ENCODE data around the gene FMNL1. TPM values are rescaled to one million over a fixed set of nuclear protein-coding genes. Genes with fewer than 3 reads are reported as not detected.
"Not testable (repeated sequence)": the region's sequence is repeated elsewhere in the genome, so short reads cannot be mapped to it uniquely, and the experiment has no call there.

FMNL1 gene
- total RNA-seq, 4 donors from 2014 or later, result 3.2 to 7.6 (median 4.2) TPM

GRCh38 chr17:45195424-45195823 lies 26.3 kb upstream of the FMNL1 start:
- DNase-seq, result no peak
- H3K4me3 ChIP-seq (replicated peaks in 1 of 3), result no peak overlapping the region
- TF ChIP-seq CTCF (IDR thresholded peaks at IDR 0.05) (no peak), POLR2A (IDR thresholded peaks at IDR 0.05) (no peak)
- no peak overlapping the region for H3K27ac ChIP-seq
- H3K27me3 ChIP-seq, result no peaks in the 10 kb centered on the region
- no peaks in the 10 kb centered on the region for H3K9me3 ChIP-seq
- intact Hi-C loops (cut with DNase I), result loop anchor here (5.0 to 10.0 kb wide), 2 partner anchors 58 to 271 kb away; partner anchors contain the start of gene ACBD4
- peaks cover 10 to 26% of the 10 kb centered on the region in 2 donors for H3K4me1 ChIP-seq
- no peaks in the 10 kb centered on the region for H3K36me3 ChIP-seq

- peaks cover 0 to 13% of the 10 kb centered on the region in 2 donors for H3K4me1 ChIP-seq
Measured at GRCh38 chr17:45197108-45197507, 24.6 kb upstream of the FMNL1 start.

GRCh38 chr17:45197555-45198334 lies 23.9 kb upstream of the FMNL1 start:
- Histone ChIP-seq H3K36me3 (no peaks in the 10 kb centered on the region), H3K27me3 (no peaks in the 10 kb centered on the region), H3K4me1 (peaks cover 0 to 13% of the 10 kb centered on the region in 2 donors), H3K4me3 (replicated peaks in 1 of 3) (no peak overlapping the region), H3K9me3 (no peaks in the 10 kb centered on the region), H3K27ac (peak overlapping the region; percentile 20 to 61 (median 60))
- peak; percentile 94 to 99 (median 99) for TF ChIP-seq CTCF (IDR thresholded peaks at IDR 0.05)
- TF ChIP-seq POLR2A (IDR thresholded peaks at IDR 0.05), result no peak
- WGBS, 2 donors, result 4 to 5% methylated on average over 9 to 13 of the region's 16 CpGs
- intact Hi-C loops (cut with DNase I), result loop anchor here (5.0 to 10.0 kb wide), 2 partner anchors 60 to 273 kb away; partner anchors contain the start of gene ACBD4
- DNase-seq, result peak; percentile 90 to 94

More at GRCh38 chr17:45197108-45197507, 24.6 kb upstream of the FMNL1 start:
- H3K36me3 ChIP-seq, result no peaks in the 10 kb centered on the region
- TF ChIP-seq CTCF (IDR thresholded peaks at IDR 0.05) (no peak), POLR2A (IDR thresholded peaks at IDR 0.05) (no peak)
- no peak overlapping the region for H3K4me3 ChIP-seq (replicated peaks in 1 of 3)
- H3K27me3 ChIP-seq, result no peaks in the 10 kb centered on the region
- no peak for DNase-seq
- peak overlapping the region in 1 of 3 donors; percentile 61 for H3K27ac ChIP-seq
- intact Hi-C loops (cut with DNase I), result loop anchor here (5.0 to 10.0 kb wide), 2 partner anchors 60 to 272 kb away; partner anchors contain the start of gene ACBD4
- H3K9me3 ChIP-seq, result no peaks in the 10 kb centered on the region
- WGBS, 2 donors, result 67 to 79% methylated on average over 6 of the region's 6 CpGs

- peaks cover 0 to 13% of the 10 kb centered on the region in 2 donors for H3K4me1 ChIP-seq
- 63 to 64% methylated on average over 9 of the region's 9 CpGs for WGBS, 2 donors
- no peak overlapping the region for H3K4me3 ChIP-seq (replicated peaks in 1 of 3)
- peak; percentile 23 to 34 for DNase-seq
- H3K9me3 ChIP-seq, result no peaks in the 10 kb centered on the region
- no peak overlapping the region for H3K27ac ChIP-seq
- H3K27me3 ChIP-seq, result no peaks in the 10 kb centered on the region
- intact Hi-C loops (cut with DNase I), result no loop called here
- no peak for TF ChIP-seq CTCF (IDR thresholded peaks at IDR 0.05)
- no peak for TF ChIP-seq POLR2A (IDR thresholded peaks at IDR 0.05)
- no peaks in the 10 kb centered on the region for H3K36me3 ChIP-seq
Measured at GRCh38 chr17:45200701-45201100, 21.0 kb upstream of the FMNL1 start.

GRCh38 chr17:45201457-45201856 lies 20.2 kb upstream of the FMNL1 start:
- WGBS, 2 donors, result 97 to 99% methylated on average over 4 of the region's 4 CpGs
- H3K27ac ChIP-seq, result no peak overlapping the region
- H3K27me3 ChIP-seq, result no peaks in the 10 kb centered on the region

GRCh38 chr17:45201880-45202279 lies 19.8 kb upstream of the FMNL1 start:
- H3K4me3 ChIP-seq (replicated peaks in 1 of 3); H3K36me3 ChIP-seq; H3K9me3 ChIP-seq; DNase-seq; H3K27me3 ChIP-seq; H3K27ac ChIP-seq; intact Hi-C loops (cut with DNase I): not testable (repeated sequence)
- 78 to 86% methylated on average over 6 of the region's 6 CpGs for WGBS, 2 donors
- peaks cover 0 to 13% of the 10 kb centered on the region in 2 donors for H3K4me1 ChIP-seq

More at GRCh38 chr17:45201457-45201856, 20.2 kb upstream of the FMNL1 start:
- no peak overlapping the region for H3K4me3 ChIP-seq (replicated peaks in 1 of 3)
- H3K4me1 ChIP-seq, result peaks cover 0 to 13% of the 10 kb centered on the region in 2 donors
- no peaks in the 10 kb centered on the region for H3K9me3 ChIP-seq
- no peaks in the 10 kb centered on the region for H3K36me3 ChIP-seq
- intact Hi-C loops (cut with DNase I), result no loop called here
- no peak for DNase-seq
- TF ChIP-seq CTCF (IDR thresholded peaks at IDR 0.05) (no peak), POLR2A (IDR thresholded peaks at IDR 0.05) (no peak)
